Measurements from ENCODE around the gene ATP5F1B. TPM values are rescaled to one million over a fixed set of nuclear protein-coding genes. Genes with fewer than 3 reads are reported as not detected.

Gene ATP5F1B
- total and polyA plus RNA-seq, 2 donors (not counting 1 experiment from before 2014, with no cell fraction given): 613 to 965 TPM

DNA sequence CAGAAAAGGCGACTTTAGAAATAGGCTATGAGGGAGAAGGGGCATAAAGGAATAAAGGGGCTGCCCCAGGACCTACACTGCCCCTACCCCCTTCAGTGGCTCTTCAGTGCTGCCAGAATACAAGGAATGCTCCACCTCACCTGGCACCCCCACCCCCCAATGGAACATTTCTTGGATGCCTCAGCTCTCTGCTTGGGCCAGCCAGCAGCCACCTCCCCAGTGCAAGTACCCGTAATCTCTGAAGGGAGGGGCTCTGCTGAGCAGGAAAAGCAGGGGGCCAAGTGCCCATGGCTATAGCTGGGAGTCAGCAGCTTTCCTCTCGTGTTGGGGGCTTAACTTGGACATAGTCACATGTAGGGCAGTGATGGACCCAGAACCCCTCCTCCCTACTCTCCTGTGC lies 49.0 kb downstream of the ATP5F1B start:
- Histone ChIP-seq H2AFZ (ENCODE audit: low read length) (no peak overlapping the region), H4K20me1 (ENCODE audit: control insufficient read depth, extremely low read depth, insufficient read depth, low read length) (no peaks in the 10 kb centered on the region), H3K4me2 (ENCODE audit: extremely low read depth, insufficient read depth, low read length) (no peak overlapping the region), H3K36me3 (ENCODE audit: control insufficient read depth, insufficient read depth, low read length) (peaks cover 41% of the 10 kb centered on the region), H3K9me3 (ENCODE audit: control insufficient read depth, insufficient read depth, low read depth, low read length) (no peaks in the 10 kb centered on the region), H3K4me3 (replicated peaks in 1 of 4; ENCODE audit: control extremely low read depth in 1 of 4, insufficient read depth in 1 of 4, low read depth in 3 of 4, low read length in 4 of 4) (no peak overlapping the region), H3K27ac (ENCODE audit: insufficient read depth, low read length) (no peak overlapping the region), H3K79me2 (ENCODE audit: control insufficient read depth, insufficient read depth, low read length) (no peaks in the 10 kb centered on the region), H3K4me1 (ENCODE audit: control insufficient read depth, extremely low read depth, insufficient read depth, low read length) (no peaks in the 10 kb centered on the region), H3K27me3 (ENCODE audit: control insufficient read depth, insufficient read depth, low read length) (no peaks in the 10 kb centered on the region), H3K9ac (ENCODE audit: insufficient read depth, low read length) (no peak overlapping the region)
- no peak for DNase-seq (ENCODE audit: low read depth in 2 of 2)
- TF ChIP-seq, protein P1, sequence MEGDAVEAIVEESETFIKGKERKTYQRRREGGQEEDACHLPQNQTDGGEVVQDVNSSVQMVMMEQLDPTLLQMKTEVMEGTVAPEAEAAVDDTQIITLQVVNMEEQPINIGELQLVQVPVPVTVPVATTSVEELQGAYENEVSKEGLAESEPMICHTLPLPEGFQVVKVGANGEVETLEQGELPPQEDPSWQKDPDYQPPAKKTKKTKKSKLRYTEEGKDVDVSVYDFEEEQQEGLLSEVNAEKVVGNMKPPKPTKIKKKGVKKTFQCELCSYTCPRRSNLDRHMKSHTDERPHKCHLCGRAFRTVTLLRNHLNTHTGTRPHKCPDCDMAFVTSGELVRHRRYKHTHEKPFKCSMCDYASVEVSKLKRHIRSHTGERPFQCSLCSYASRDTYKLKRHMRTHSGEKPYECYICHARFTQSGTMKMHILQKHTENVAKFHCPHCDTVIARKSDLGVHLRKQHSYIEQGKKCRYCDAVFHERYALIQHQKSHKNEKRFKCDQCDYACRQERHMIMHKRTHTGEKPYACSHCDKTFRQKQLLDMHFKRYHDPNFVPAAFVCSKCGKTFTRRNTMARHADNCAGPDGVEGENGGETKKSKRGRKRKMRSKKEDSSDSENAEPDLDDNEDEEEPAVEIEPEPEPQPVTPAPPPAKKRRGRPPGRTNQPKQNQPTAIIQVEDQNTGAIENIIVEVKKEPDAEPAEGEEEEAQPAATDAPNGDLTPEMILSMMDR (conservative IDR thresholded peaks at IDR 0.05 in 1 of 2, IDR thresholded peaks at IDR 0.05 in 1 of 2; ENCODE audit: low read depth in 1 of 2, low read length in 2 of 2): no peak
- no peak for TF ChIP-seq EZH2 (IDR thresholded peaks at IDR 0.05; ENCODE audit: low read length, missing control alignments)

DNA sequence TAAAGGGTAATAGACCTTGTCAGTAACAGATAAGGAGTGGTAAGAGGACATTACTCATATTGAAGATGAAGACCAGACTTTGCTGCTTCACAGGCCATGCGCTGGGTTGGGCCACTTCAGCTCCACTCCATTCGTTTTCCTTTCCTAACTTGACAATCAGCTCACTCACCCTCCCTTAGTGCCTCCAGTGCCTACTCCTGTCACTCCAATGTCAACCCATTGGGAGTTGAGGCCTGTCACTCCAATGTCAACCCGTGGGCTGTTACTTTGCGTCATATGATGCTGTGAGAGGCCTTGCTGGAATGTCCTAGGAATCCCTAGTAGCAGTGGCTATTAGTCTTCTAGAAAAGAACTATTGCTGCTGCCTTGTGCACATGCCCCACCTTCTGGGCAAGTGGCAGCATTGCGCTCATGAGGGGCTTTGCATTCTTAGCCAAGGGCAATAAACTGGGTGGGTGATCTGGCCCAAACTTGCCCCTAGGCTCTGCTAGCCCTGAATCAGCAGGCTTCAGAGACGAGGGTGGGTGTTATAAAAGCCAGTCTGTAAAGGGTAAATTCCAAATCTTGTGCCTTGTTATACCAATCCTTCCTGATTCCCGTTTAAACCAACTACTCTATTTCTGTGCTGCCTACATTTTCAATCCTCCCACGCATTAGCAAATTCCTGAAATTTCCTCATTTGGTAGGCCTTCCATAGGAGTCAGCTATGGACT lies 51.7 kb downstream of the ATP5F1B start:
- no peak overlapping the region for H3K9ac ChIP-seq (ENCODE audit: insufficient read depth, low read length)
- H3K9me3 ChIP-seq (ENCODE audit: control insufficient read depth, insufficient read depth, low read depth, low read length): no peaks in the 10 kb centered on the region
- peak; percentile 72 to 73 for DNase-seq (ENCODE audit: low read depth in 2 of 2)
- TF ChIP-seq EZH2 (IDR thresholded peaks at IDR 0.05; ENCODE audit: low read length, missing control alignments): no peak
- TF ChIP-seq, protein P1 (conservative IDR thresholded peaks at IDR 0.05 in 1 of 2, IDR thresholded peaks at IDR 0.05 in 1 of 2; ENCODE audit: low read depth in 1 of 2, low read length in 2 of 2): peak; percentile 88 to 94
- H3K4me1 ChIP-seq (ENCODE audit: control insufficient read depth, extremely low read depth, insufficient read depth, low read length): no peaks in the 10 kb centered on the region
- no peak overlapping the region for H3K4me3 ChIP-seq (replicated peaks in 1 of 4; ENCODE audit: control extremely low read depth in 1 of 4, insufficient read depth in 1 of 4, low read depth in 3 of 4, low read length in 4 of 4)
- no peaks in the 10 kb centered on the region for H3K79me2 ChIP-seq (ENCODE audit: control insufficient read depth, insufficient read depth, low read length)
- no peak overlapping the region for H3K4me2 ChIP-seq (ENCODE audit: extremely low read depth, insufficient read depth, low read length)
- H3K36me3 ChIP-seq (ENCODE audit: control insufficient read depth, insufficient read depth, low read length): peaks cover 20% of the 10 kb centered on the region
- peak overlapping the region; percentile 68 for H3K27ac ChIP-seq (ENCODE audit: insufficient read depth, low read length)
- H2AFZ ChIP-seq (ENCODE audit: low read length): no peak overlapping the region
- H3K27me3 ChIP-seq (ENCODE audit: control insufficient read depth, insufficient read depth, low read length): no peaks in the 10 kb centered on the region
- H4K20me1 ChIP-seq (ENCODE audit: control insufficient read depth, extremely low read depth, insufficient read depth, low read length): no peaks in the 10 kb centered on the region

DNA sequence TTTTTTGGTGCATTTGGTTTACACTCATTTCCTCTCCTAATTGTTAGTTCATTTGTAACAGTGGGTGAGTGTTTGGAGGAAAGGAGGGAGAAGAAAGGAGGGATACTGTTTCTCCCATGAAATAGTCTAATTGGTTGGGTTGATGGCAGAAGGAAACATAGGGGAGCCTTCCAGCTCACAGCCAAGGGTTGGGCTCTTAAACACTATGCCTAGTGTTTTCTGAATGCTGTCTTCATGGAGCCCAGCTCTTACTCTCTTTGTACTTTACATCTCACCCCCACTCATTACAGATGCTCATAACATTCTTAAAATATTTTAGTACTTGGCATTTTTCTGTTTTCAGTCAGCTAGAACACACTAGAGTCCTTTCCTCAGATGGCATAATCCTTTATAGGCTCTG lies 53.8 kb downstream of the ATP5F1B start:
- Histone ChIP-seq H3K4me1 (ENCODE audit: control insufficient read depth, extremely low read depth, insufficient read depth, low read length) (no peaks in the 10 kb centered on the region), H3K27me3 (ENCODE audit: control insufficient read depth, insufficient read depth, low read length) (no peaks in the 10 kb centered on the region), H3K27ac (ENCODE audit: insufficient read depth, low read length) (no peak overlapping the region), H3K9ac (ENCODE audit: insufficient read depth, low read length) (no peak overlapping the region), H2AFZ (ENCODE audit: low read length) (no peak overlapping the region), H3K4me2 (ENCODE audit: extremely low read depth, insufficient read depth, low read length) (no peak overlapping the region), H3K4me3 (replicated peaks in 1 of 4; ENCODE audit: control extremely low read depth in 1 of 4, insufficient read depth in 1 of 4, low read depth in 3 of 4, low read length in 4 of 4) (no peak overlapping the region), H3K79me2 (ENCODE audit: control insufficient read depth, insufficient read depth, low read length) (no peaks in the 10 kb centered on the region), H3K36me3 (ENCODE audit: control insufficient read depth, insufficient read depth, low read length) (peaks cover 24% of the 10 kb centered on the region), H4K20me1 (ENCODE audit: control insufficient read depth, extremely low read depth, insufficient read depth, low read length) (no peaks in the 10 kb centered on the region), H3K9me3 (ENCODE audit: control insufficient read depth, insufficient read depth, low read depth, low read length) (no peaks in the 10 kb centered on the region)
- peak in 1 of 2 donors; percentile 42 for DNase-seq (ENCODE audit: low read depth in 2 of 2)
- no peak for TF ChIP-seq EZH2 (IDR thresholded peaks at IDR 0.05; ENCODE audit: low read length, missing control alignments)
- TF ChIP-seq, protein P1 (conservative IDR thresholded peaks at IDR 0.05 in 1 of 2, IDR thresholded peaks at IDR 0.05 in 1 of 2; ENCODE audit: low read depth in 1 of 2, low read length in 2 of 2): no peak
